ENCODE data around the gene DAAM2.

DNA sequence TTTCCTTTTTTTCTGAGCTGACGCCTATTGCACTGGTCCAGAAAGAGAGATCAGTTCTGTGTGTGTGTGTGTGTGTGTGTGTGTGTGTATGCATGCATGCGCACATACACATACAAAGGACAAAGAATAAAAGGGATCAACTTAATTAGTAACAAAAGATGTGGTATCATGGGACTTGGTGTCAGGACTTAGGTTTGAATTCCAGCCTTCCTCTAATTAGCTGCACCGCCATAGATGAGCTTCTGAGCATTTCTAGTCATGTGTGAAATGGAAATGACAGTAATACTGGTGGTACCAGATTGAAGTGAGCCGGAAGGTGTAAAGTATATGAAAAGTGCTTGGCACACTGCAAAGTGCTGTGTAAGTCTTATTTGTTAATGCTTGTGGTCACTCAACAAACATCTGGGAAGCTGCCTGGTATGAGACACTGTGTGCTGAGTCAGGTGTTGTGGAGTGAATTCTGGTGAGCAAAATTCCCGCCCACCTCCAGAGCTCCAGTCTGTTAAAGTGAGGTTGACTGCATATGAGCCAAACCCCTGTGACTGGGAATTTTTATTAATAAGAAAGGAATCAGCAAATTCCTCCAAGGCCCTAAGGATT, 12.4 kb downstream of the DAAM2 start:
- TF ChIP-seq FOXA1 (IDR thresholded peaks at IDR 0.05): no peak
- TF ChIP-seq TARDBP (IDR thresholded peaks at IDR 0.05): no peak
- TF ChIP-seq ARNT (IDR thresholded peaks at IDR 0.05): no peak
- TF ChIP-seq ELF4 (IDR thresholded peaks at IDR 0.05): no peak
- no peak for TF ChIP-seq FOXK2 (IDR thresholded peaks at IDR 0.05)
